ENCODE data around the gene SRGN. TPM values are rescaled to one million over a fixed set of nuclear protein-coding genes. Genes with fewer than 3 reads are reported as not detected.

SRGN gene
- total RNA-seq, 6 donors from 2014 or later: 96.4 to 326 (median 203) TPM

DNA sequence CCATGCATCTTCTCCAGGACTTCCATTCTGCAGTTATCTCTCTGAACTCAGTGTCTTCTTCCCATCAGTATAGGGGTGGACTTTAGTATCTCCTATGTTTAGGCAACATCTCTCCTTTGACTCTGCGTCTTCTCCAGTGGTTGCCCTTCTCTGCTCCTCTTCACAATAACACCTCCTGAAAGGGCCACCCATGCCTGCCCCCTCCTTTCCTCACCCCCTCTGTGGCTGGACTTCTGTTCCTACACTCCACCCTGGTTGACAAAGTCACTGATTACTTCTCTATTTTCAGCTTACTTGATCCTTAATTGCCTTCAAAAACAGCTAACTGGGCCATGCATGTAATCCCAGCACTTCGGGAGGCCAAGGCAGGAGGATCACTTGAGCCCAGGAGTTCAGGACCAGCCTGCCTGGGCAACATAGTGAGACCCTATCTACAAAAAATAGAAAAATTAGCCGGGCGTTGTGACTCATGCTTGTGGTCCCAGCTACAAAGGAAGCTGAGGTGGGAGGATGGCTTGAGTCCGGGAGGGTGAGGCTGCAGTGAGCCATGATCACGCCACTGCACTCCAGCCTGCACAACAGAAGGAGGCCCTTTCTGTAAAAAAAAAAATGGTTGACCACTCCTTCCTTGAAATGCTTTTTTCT is 13.7 kb downstream of the SRGN start:
- DNase-seq: peak in 1 of 2 donors; percentile 51
- ATAC-seq (ENCODE audit: low FRiP score in 2 of 2): peak; percentile 47 to 60
- Histone ChIP-seq H3K4me1 (peaks cover 4 to 24% (median 12%) of the 10 kb centered on the region in 4 donors), H3K27ac (peak overlapping the region in 2 of 4 donors; percentile 24 to 39), H3K9me3 (no peaks in the 10 kb centered on the region), H3K27me3 (no peaks in the 10 kb centered on the region), H3K4me3 (no peak overlapping the region), H3K36me3 (peaks cover 3 to 54% (median 22%) of the 10 kb centered on the region in 4 donors)
- TF ChIP-seq, protein P1, sequence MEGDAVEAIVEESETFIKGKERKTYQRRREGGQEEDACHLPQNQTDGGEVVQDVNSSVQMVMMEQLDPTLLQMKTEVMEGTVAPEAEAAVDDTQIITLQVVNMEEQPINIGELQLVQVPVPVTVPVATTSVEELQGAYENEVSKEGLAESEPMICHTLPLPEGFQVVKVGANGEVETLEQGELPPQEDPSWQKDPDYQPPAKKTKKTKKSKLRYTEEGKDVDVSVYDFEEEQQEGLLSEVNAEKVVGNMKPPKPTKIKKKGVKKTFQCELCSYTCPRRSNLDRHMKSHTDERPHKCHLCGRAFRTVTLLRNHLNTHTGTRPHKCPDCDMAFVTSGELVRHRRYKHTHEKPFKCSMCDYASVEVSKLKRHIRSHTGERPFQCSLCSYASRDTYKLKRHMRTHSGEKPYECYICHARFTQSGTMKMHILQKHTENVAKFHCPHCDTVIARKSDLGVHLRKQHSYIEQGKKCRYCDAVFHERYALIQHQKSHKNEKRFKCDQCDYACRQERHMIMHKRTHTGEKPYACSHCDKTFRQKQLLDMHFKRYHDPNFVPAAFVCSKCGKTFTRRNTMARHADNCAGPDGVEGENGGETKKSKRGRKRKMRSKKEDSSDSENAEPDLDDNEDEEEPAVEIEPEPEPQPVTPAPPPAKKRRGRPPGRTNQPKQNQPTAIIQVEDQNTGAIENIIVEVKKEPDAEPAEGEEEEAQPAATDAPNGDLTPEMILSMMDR (IDR thresholded peaks at IDR 0.05): no peak
- TF ChIP-seq POLR2AphosphoS5 (IDR thresholded peaks at IDR 0.05) (no peak), EP300 (IDR thresholded peaks at IDR 0.05) (no peak), POLR2A (IDR thresholded peaks at IDR 0.05) (no peak)
- 61 to 73% methylated on average over 6 of the region's 6 CpGs for WGBS, 2 donors

DNA sequence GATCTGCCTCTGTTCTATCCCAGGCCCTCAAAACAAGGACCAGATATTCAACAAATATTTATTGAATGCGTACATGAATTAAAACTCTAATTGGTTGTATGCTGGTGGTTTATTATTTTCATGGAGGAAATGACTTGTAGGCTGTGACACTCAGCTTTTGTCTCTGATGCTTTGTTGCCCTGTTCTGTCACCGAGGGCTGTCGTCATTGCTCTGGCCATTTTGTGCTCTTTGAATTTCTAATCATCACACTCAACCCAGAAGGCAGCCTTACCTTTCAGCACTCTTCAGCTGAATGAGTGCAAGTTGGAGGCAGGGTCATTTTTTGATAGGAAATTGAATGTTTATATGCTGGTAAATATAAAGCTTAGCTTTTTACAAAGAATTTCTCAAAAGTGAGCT is 14.5 kb downstream of the SRGN start:
- 65 to 84% methylated on average over 3 of the region's 3 CpGs for WGBS, 2 donors
- Histone ChIP-seq H3K9me3 (no peaks in the 10 kb centered on the region), H3K27me3 (no peaks in the 10 kb centered on the region), H3K27ac (peak overlapping the region in 2 of 4 donors; percentile 6 to 24), H3K4me3 (no peak overlapping the region), H3K4me1 (peaks cover 4 to 24% (median 12%) of the 10 kb centered on the region in 4 donors), H3K36me3 (peaks cover 3 to 54% (median 22%) of the 10 kb centered on the region in 4 donors)
- ATAC-seq (ENCODE audit: low FRiP score in 2 of 2) (no peak), DNase-seq (no peak)
- TF ChIP-seq POLR2A (IDR thresholded peaks at IDR 0.05) (no peak), POLR2AphosphoS5 (IDR thresholded peaks at IDR 0.05) (no peak), EP300 (IDR thresholded peaks at IDR 0.05) (no peak)
- TF ChIP-seq, protein P1 (IDR thresholded peaks at IDR 0.05): no peak

DNA sequence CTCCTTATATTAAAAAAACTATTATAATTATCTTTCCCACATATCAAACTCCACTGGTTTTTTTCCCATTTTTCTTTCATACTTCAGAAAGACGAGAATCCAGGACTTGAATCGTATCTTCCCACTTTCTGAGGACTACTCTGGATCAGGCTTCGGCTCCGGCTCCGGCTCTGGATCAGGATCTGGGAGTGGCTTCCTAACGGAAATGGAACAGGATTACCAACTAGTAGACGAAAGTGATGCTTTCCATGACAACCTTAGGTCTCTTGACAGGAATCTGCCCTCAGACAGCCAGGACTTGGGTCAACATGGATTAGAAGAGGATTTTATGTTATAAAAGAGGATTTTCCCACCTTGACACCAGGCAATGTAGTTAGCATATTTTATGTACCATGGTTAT is 15.9 kb downstream of the SRGN start:
- TF ChIP-seq, protein P1 (IDR thresholded peaks at IDR 0.05): no peak
- TF ChIP-seq POLR2AphosphoS5 (IDR thresholded peaks at IDR 0.05) (no peak), POLR2A (IDR thresholded peaks at IDR 0.05) (no peak), EP300 (IDR thresholded peaks at IDR 0.05) (no peak)
- ATAC-seq (ENCODE audit: low FRiP score in 2 of 2): no peak
- Histone ChIP-seq H3K36me3 (peaks cover 3 to 41% (median 18%) of the 10 kb centered on the region in 4 donors), H3K27ac (no peak overlapping the region), H3K9me3 (no peaks in the 10 kb centered on the region), H3K4me3 (no peak overlapping the region), H3K4me1 (peaks cover 4 to 24% (median 12%) of the 10 kb centered on the region in 4 donors), H3K27me3 (no peaks in the 10 kb centered on the region)
- DNase-seq: no peak
- 69 to 73% methylated on average over 7 of the region's 7 CpGs for WGBS, 2 donors

DNA sequence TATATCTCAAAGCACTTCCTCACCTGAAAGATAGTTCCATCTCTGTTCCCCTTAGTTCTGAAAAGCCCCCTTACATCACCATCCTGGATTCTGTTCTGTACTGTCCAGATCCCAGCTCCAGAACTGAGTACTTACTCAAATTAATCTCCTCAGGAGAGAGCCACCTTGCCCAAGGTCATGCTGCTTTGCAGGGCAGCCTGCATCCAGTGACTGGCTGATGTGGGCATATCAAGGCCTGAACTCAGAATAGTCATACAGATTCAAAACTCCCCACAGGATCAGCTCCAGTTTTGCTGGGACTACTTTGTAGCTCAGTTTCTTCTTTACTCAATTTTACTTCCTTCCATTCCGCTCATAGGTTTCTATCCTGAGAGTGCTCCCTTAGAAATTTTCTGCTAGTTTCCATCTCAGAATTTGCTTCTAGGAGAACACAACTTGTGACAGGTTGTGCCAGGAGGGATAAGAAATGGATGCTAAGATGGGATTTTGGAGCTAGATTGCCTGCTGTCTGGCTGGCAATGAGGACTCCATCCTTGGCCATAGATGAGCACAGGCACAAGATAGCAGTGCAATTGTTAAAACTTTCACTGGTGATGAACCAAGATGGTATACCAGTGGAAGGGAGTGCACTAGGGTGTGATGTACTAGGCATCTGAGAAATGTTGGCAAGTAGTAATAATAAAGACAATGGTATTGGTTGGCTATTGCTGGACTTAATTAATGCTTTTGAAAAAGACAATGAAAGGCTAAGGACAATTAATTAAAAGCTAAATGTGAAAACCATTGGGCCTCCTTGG is 17.3 kb downstream of the SRGN start:
- Histone ChIP-seq H3K27ac (no peak overlapping the region), H3K9me3 (no peaks in the 10 kb centered on the region), H3K4me3 (no peak overlapping the region), H3K4me1 (peaks cover 4 to 24% (median 9%) of the 10 kb centered on the region in 4 donors), H3K36me3 (peaks cover 0 to 29% (median 10%) of the 10 kb centered on the region in 4 donors), H3K27me3 (no peaks in the 10 kb centered on the region)
- no peak for DNase-seq
- ATAC-seq (ENCODE audit: low FRiP score in 2 of 2): no peak
- peak in 1 of 2 donors; percentile 40 for TF ChIP-seq POLR2AphosphoS5 (IDR thresholded peaks at IDR 0.05)
- no peak for TF ChIP-seq POLR2A (IDR thresholded peaks at IDR 0.05)
- 88 to 100% methylated on average over 1 of the region's 1 CpG for WGBS, 2 donors

- H3K9me3 ChIP-seq: no peaks in the 10 kb centered on the region
- no peak for DNase-seq
- no peak overlapping the region for H3K27ac ChIP-seq
- H3K36me3 ChIP-seq: peaks cover 0 to 24% (median 8%) of the 10 kb centered on the region in 4 donors
- H3K27me3 ChIP-seq: no peaks in the 10 kb centered on the region
- H3K4me1 ChIP-seq: peaks cover 0 to 11% (median under 1%) of the 10 kb centered on the region in 4 donors
- peak in 1 of 2 donors; percentile 50 for ATAC-seq (ENCODE audit: low FRiP score in 2 of 2)
- no peak overlapping the region for H3K4me3 ChIP-seq
- TF ChIP-seq, protein P1 (IDR thresholded peaks at IDR 0.05): no peak
- TF ChIP-seq POLR2A (IDR thresholded peaks at IDR 0.05) (no peak), POLR2AphosphoS5 (IDR thresholded peaks at IDR 0.05) (no peak), EP300 (IDR thresholded peaks at IDR 0.05) (no peak)
Observed at GRCh38 chr10:69107176-69107490, 19.2 kb downstream of the SRGN start.

Measured in upper lobe of left lung (tissue), 6 donors.